AG04450 (cell line): ENCODE measurements around the gene FAM53B. TPM values are rescaled to one million over a fixed set of nuclear protein-coding genes. Genes with fewer than 3 reads are reported as not detected.
"Not testable (repeated sequence)": the region's sequence is repeated elsewhere in the genome, so short reads cannot be mapped to it uniquely, and the experiment has no call there.

Experiments
- CTCF ChIA-PET: fragments of 300-600, 350-600 bp; formaldehyde crosslinking; extraction: SDS; loops from one replicate; lab custom pipeline; 2022; ENCODE audit warnings: antibody characterized with exemption, inconsistent platforms; lab: Charles Lee
- POLR2A ChIA-PET: fragments of 350-600 bp; formaldehyde crosslinking; extraction: SDS; loops from one replicate; lab custom pipeline; 2021; ENCODE audit warnings: antibody characterized with exemption, inconsistent platforms; lab: Yijun Ruan, JAX
- DNase-seq: peaks from one replicate; pipeline ENCODE4 v3.0.0-alpha.2; 2011; ENCODE audit warnings: low read depth, low spot score
- H3K27ac ChIP-seq: one replicate; pipeline ENCODE4 v1.5.1; 2012; ENCODE audit warnings: low read depth, low read length, control low read depth
- H3K27me3 ChIP-seq: one replicate; pipeline ENCODE4 v1.6.0; 2012; ENCODE audit warnings: low read length; ENCODE audit not compliant: control insufficient read depth, insufficient read depth
- H3K4me3 ChIP-seq: 2 replicates; pipeline ENCODE4 v1.5.1; 2011; ENCODE audit warnings: mild to moderate bottlenecking, low read depth, low read length, control low read depth
- H3K9me3 ChIP-seq: 2 replicates; pipeline ENCODE4 v1.5.1; 2012; ENCODE audit warnings: low read length; ENCODE audit not compliant: control insufficient read depth, insufficient read depth
- CTCF ChIP-seq: IDR thresholded peaks from 2 replicates; pipeline ENCODE4 v1.5.1; 2011; ENCODE audit warnings: low read depth, low read length, control low read depth, inconsistent platforms
- polyA plus RNA-seq: library from polyadenylated mRNA; depleted of rRNA; stranded (reverse); fragments of >200 nt; gene quantifications from 2 replicates; pipeline ENCODE4 v1.2.3, GENCODE V29; 2011

The FAM53B gene
- polyA plus RNA-seq, 1 experiment: 4.1 TPM

DNA sequence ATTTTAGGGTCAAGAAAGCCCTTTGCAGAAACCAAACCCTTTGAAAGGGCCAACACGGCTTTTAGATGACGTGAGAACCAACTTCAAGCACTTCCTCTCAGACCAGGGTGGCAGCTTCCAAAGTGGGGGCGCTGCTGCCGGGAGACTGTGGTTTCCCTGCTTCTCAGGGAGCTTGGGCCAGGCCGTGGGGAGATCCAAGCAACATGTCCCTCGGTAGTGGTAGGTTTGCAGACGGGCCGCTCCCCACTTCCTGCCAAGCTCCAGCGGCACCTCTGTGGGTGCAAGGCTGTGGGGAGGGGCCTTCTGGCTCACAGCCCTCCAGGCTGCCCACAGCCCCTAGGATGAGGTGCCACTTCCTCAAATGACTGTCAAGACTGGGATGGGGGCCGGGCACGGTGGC lies 132.4 kb downstream of the FAM53B start:
- POLR2A ChIA-PET: no interaction called here
- no peak overlapping the region for H3K4me3 ChIP-seq
- H3K27me3 ChIP-seq: no peaks in the 10 kb centered on the region
- H3K27ac ChIP-seq: no peak overlapping the region
- no peak for DNase-seq
- no peaks in the 10 kb centered on the region; the same call in 1 of the 2 replicates for H3K9me3 ChIP-seq
- CTCF ChIA-PET: interaction anchor here (0.6 kb wide), 1 partner anchor 299 kb away, joined by 12 read pairs; no protein-coding TSS in a partner anchor
- TF ChIP-seq CTCF: no peak

DNA sequence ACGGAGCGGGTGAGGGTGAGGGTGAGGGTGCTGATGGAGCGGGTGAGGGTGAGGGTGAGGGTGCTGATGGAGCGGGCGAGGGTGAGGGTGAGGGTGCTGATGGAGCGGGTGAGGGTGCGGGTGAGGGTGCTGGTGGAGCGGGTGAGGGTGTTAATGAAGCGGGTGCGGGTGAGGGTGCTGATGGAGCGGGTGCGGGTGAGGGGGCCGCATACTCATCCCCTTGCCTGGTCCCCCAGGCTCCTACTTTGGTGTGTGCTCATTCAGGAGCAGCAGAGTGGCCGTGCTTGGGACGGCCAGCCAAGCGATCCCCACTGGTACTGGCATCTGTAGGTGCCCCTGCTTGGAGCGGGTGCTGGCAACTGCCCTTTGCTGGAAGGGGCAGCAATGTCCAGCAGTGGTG lies 133.3 kb downstream of the FAM53B start:
- H3K27me3 ChIP-seq, H3K9me3 ChIP-seq, POLR2A ChIA-PET, H3K27ac ChIP-seq, CTCF ChIA-PET, H3K4me3 ChIP-seq, DNase-seq: not testable (repeated sequence)

DNA sequence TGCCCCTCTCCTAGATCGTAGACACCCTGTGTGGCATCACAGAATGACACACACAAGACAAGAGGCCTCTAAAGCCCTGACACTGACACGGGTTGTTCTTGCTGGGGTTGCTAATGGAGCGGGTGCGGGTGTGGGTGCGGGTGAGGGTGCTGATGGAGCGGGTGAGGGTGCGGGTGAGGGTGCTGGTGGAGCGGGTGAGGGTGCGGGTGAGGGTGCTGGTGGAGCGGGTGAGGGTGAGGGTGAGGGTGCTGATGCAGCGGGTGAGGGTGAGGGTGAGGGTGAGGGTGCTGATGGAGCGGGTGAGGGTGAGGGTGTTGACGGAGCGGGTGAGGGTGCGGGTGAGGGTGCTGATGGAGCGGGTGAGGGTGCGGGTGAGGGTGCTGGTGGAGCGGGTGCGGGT lies 134.0 kb downstream of the FAM53B start:
- H3K9me3 ChIP-seq, DNase-seq, POLR2A ChIA-PET, H3K4me3 ChIP-seq, H3K27ac ChIP-seq, H3K27me3 ChIP-seq, CTCF ChIA-PET: not testable (repeated sequence)

DNA sequence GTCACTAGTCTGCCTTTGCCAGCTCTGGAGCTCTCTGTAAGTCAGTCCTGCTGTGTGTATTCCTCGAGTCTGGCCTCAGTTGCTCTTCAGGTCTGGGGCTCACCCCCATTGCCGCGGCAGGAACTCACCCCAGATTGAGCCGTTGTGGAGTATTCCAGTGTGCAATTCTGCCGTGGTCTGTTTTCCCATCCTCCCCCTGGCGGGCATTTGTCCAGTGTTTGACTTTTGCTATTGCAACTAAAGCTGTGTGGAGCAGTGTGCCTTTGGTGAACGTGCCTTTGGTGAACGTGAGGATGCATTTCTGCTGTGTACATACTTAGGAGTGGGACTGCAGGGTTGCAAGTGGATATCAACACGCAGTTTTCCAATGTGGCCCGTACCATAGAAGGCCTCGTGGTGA lies 134.5 kb downstream of the FAM53B start:
- Histone ChIP-seq H3K9me3 (no peaks in the 10 kb centered on the region; the same call in 1 of the 2 replicates), H3K27me3 (peaks cover 2% of the 10 kb centered on the region), H3K4me3 (no peak overlapping the region), H3K27ac (no peak overlapping the region)
- TF ChIP-seq CTCF: no peak
- ChIA-PET CTCF (interaction anchor here (1.2 kb wide), 1 partner anchor 131 kb away, joined by 5 read pairs; no protein-coding TSS in a partner anchor), POLR2A (no interaction called here)
- DNase-seq: no peak

DNA sequence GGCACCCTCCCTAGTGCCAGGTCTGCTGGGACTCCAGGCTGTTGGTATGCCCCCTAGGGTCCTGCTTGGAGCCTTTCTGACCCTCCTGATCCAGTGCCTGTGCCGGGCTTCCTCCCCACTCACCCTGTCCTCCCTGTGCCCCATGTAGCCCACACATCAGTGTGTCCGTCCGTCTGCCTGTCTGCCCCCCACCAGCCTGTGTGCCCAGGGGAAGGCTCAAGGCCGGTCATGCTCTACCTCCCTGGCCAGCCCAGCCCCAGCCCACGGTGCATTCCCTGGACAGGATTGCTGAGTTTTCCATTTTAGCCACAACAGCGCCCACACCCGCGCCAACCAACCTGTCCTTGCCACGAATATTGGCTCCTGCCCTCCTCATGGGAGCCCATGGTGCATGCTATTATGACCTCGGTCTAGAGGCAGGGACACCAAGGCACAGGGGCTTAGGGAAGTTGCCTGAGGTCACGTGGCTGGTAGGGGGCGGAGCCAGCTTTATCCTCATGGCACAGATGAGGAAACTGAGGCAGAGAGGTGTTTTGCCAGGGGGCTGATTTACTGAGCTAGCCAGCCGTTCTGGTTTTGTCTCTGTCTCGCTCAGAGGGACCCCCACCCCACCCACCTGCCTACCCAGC lies 136.0 kb downstream of the FAM53B start:
- DNase-seq: no peak
- Histone ChIP-seq H3K4me3 (no peak overlapping the region), H3K9me3 (no peaks in the 10 kb centered on the region; the same call in 1 of the 2 replicates), H3K27me3 (peaks cover 2% of the 10 kb centered on the region), H3K27ac (no peak overlapping the region)
- ChIA-PET POLR2A (no interaction called here), CTCF (interaction anchor here (1.2 kb wide), 1 partner anchor 133 kb away, joined by 5 read pairs; no protein-coding TSS in a partner anchor)
- no peak for TF ChIP-seq CTCF

- no peak for TF ChIP-seq CTCF
These were observed 136.5 kb downstream of the FAM53B start for GRCh38 chr10:124607693-124608092.

More at GRCh38 chr10:124607693-124608092, 136.5 kb downstream of the FAM53B start:
- POLR2A ChIA-PET: no interaction called here
- Histone ChIP-seq H3K27me3 (peaks cover 2% of the 10 kb centered on the region), H3K27ac (no peak overlapping the region), H3K9me3 (no peaks in the 10 kb centered on the region; the same call in 1 of the 2 replicates), H3K4me3 (no peak overlapping the region)
- no peak for DNase-seq
- CTCF ChIA-PET: no interaction called here
